NCI-H1930 (cell line): ENCODE measurements around the gene GNA12.
"Not testable (repeated sequence)": the region's sequence is repeated elsewhere in the genome, so short reads cannot be mapped to it uniquely, and the experiment has no call there.

Experiments
- DNase-seq, 2 experiments: peaks; one replicate each; lab custom pipeline; 2025; lab: John Stamatoyannopoulos, UW

The GNA12 gene

GRCh38 chr7:2864204-2864985 is 20.3 kb upstream of the GNA12 start:
- no peak for DNase-seq

DNA sequence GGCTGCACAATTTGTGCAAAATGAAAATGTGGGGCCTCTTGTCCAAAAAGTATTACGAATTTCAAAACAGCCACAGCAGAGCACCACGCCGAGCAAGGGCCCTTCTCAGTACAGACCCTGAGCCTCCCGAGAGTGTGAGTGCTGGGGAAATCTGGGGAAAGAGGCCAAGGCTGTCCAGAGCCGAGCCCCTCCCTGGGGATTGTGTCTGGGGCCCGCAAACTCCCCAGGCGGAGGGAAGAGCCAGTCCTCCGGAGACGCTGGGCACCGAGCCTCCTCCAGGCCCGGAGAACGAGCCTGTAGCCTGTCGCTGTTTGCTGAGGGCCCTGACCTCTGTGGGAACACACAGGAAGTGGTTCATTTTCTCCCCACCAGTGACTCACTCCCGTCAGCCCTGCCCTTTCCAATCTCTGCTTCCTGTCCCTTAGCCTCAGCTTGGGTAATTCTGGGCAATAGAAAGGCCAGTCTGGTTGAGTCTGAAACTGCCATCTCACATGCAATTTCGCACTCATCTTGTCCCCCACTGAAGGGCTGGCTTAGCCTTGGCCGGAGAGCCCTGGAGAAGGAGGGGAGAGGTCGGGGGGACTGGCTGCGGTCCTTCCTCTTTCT is 19.5 kb upstream of the GNA12 start:
- no peak for DNase-seq

DNA sequence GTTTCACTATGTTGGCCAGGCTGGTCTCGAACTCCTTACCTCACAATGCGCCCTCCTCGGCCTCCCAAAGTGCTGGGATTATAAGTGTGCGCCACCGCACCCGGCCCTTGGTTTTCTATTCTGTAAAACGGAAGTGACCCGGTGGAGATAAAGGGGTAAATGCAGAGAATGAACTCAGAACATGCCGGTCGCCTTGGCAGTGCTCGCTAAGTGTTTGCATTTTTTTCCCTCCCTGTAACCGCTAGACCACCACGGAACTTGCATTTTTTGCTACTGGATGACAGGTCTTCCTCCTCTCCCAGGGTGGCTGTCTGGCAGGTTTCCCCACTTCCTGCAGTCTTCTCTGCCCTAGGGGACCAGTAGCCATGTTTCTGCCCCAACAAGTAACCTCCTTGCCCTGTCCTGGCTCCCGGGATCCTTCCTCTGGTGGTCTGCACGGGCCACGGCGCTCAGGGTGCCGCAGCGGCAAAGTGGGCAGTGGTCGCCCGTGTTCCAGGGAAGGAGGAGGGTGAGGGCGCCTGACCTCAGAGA is 18.8 kb upstream of the GNA12 start:
- no peak for DNase-seq

- DNase-seq: no peak
Measured at GRCh38 chr7:2861509-2861908, 17.4 kb upstream of the GNA12 start.

DNA sequence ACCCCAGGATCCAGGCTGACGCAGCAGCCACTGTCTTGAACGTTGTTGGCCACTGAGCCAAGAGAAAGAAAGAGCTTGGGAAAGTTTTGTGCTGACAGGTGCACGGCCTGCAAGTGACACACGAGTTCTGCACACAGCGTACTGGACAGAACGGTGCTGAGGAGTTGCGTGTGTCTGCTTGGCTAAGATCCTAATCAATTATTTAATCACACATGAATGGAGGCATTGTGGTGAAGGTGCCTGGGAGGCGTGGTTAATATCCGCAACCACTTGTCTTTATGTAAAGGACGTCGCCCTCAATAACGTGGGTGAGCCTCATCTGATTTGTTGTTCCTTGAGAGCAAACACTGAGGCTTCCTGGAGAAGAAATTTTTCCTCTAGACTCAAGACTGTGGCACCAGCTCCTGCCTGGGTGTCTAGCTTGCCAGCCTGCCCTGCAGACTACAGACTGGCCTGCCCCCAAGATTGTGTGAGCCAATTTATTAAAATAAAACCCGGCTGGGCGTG is 16.6 kb upstream of the GNA12 start:
- DNase-seq: no peak

DNA sequence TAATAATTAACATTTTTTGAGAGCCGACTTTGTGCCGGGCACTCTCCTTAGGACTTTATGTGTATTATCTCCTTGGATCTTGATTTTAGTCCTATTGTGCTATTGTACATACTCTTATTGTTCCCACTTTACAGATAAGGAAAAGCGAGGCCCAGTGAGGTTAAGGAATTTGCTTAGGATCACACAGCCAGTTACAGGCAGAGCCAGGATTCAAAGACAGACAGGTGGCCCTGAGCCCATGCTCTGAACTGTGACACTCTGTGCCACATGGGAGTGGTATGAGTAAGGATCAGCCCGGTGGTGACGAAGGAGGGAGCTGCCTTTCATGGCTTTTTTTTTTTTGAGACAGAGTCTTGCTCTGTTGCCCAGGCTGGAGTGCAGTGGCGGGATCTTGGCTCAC is 15.8 kb upstream of the GNA12 start:
- no peak for DNase-seq

- DNase-seq: no peak
Measured at GRCh38 chr7:2858621-2859020, 14.5 kb upstream of the GNA12 start.

- DNase-seq: no peak
Measured at GRCh38 chr7:2856388-2857169, 12.5 kb upstream of the GNA12 start.

DNA sequence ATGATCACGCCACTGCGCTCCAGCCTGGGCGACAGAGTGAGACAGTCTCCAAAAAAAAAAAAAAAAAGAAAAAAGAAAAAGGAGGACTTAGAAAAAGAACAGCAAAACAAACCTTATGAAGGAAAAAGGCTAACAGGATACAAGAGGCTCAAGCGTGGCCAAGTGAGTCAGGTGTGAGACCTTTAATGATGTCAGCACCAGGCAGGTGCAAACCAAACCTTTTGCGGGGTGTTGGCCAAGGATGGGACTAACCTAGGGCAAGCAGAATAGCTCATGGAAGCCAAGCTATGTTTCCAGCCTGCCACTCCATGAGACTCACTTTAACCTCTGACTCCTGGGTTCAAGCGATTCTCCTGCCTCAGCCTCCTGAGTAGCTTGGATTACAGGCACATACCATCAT is 11.3 kb upstream of the GNA12 start:
- no peak for DNase-seq

- DNase-seq: not testable (repeated sequence)
Measured at GRCh38 chr7:2853552-2853951, 9.4 kb upstream of the GNA12 start.

DNA sequence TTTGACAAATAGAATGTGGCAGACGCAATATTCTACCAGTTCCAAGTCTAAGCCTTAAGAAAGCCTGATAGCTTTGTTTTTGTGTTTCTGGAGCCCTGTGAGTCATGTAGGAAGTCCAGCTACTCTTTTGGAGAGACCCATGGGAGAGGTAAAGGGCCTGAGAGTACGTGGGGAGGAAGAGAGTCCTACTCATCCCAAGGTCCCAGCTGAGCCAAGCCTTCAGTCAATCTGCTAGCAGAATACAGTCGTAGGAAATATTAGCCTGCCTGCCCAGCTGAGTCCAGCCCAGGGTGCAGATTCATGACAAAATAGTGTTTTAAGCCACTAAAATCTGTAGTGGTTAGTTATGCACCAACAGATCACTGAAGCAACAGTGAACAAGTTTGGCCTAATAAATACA is 9.0 kb upstream of the GNA12 start:
- no peak for DNase-seq

GRCh38 chr7:2851497-2851896 is 7.4 kb upstream of the GNA12 start:
- DNase-seq: no peak

GRCh38 chr7:2849941-2850766 is 6.0 kb upstream of the GNA12 start:
- DNase-seq: no peak

- DNase-seq: no peak
Measured at GRCh38 chr7:2845034-2845592, 1.0 kb upstream of the GNA12 start.

- DNase-seq: no peak
Measured at GRCh38 chr7:2843711-2844152, 376 bp downstream of the GNA12 start.

- DNase-seq: no peak
Measured at GRCh38 chr7:2843191-2843685, 870 bp downstream of the GNA12 start.

DNA sequence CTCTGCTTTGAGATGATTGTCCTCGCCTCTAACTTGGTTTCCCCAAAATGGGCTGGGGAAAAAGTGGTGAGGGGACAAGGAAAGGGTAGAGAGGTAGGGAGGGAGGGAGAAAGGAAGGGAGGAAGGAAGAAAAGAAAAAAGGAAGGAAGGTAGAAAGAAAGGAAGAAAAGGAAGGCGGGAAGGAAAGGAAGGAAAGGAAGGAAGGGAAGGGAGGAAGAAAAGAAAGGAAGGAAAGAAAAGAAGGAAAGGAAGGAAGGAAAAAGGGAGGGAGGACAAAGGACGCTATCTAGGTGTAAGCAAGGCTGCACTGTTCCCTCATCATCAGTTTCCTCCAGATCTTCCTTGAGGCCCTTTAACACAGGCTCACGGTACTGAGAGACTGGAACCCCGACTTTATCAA is 2.2 kb downstream of the GNA12 start:
- no peak for DNase-seq

DNA sequence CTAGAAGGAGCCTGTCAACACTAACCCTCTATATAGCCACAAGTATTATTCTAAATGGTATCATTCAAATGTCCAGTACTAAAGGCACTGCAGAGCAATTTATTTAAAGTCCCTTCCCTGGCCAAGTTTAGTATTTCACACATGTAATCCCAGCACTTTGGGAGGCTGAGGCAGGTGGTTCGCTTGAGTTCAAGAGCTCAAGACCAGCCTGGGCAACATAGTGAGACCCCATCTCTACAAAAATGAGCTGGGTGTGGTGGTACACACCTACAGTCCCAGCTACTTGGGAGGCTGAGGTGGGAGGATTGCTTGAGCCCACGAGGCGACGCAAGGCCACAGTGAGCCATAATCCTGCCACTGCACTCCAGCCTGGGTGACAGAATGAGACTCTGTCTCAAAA is 3.6 kb downstream of the GNA12 start:
- DNase-seq: no peak

GRCh38 chr7:2838873-2839578 is 5.1 kb downstream of the GNA12 start:
- no peak for DNase-seq

GRCh38 chr7:2838451-2838850 is 5.7 kb downstream of the GNA12 start:
- no peak for DNase-seq
